K562 (cell line): ENCODE results near the gene INPP1. TPM values are rescaled to one million over a fixed set of nuclear protein-coding genes. Genes with fewer than 3 reads are reported as not detected.
A peak's percentile ranks its signal among the peaks of the same experiment; 100 is the strongest.

Source experiments
- FOXK2 ChIP-seq, 2 experiments: fragments of 450-650 bp; IDR thresholded peaks in 1 of 2; conservative IDR thresholded peaks in 1 of 2; 2 replicates each; pipeline ENCODE4 v1.6.1; 2016; ENCODE audit warnings: low read depth in 2 of 2, mild to moderate bottlenecking in 1 of 2
- GABPB2 ChIP-seq: fragments of 250-450 bp; sonication (Bioruptor Pico); conservative IDR thresholded peaks from 2 replicates; pipeline ENCODE4 v1.5.1; 2021; ENCODE audit warnings: mild to moderate bottlenecking
- HDAC3 ChIP-seq: fragments of 450-650 bp; IDR thresholded peaks from 2 replicates; pipeline ENCODE4 v1.6.1; 2018; ENCODE audit warnings: borderline replicate concordance, mild to moderate bottlenecking, moderate library complexity; ENCODE audit not compliant: partially characterized antibody
- MCM7 ChIP-seq, 2 experiments: fragments of 450-650 bp; IDR thresholded peaks; 2 replicates each; pipeline ENCODE4 v1.6.1; 2016 to 2018
- NR0B1 ChIP-seq: fragments of 450-650 bp; IDR thresholded peaks from one replicate; pipeline ENCODE4 v1.6.1; 2018; ENCODE audit warnings: mild to moderate bottlenecking, moderate library complexity; ENCODE audit not compliant: partially characterized antibody
- SREBF1 ChIP-seq: fragments of 150-350 bp; IDR thresholded peaks from 2 replicates; pipeline ENCODE4 v1.6.1; 2014; ENCODE audit warnings: antibody characterized with exemption, low read depth, low read length, borderline replicate concordance
- TAF9B ChIP-seq: fragments of 450-650 bp; IDR thresholded peaks from 2 replicates; pipeline ENCODE4 v1.6.1; 2018; ENCODE audit warnings: mild to moderate bottlenecking; ENCODE audit not compliant: partially characterized antibody
- ZZZ3 ChIP-seq: fragments of 450-650 bp; IDR thresholded peaks from 2 replicates; pipeline ENCODE4 v1.6.1; 2016; ENCODE audit warnings: antibody characterized with exemption, mild to moderate bottlenecking, moderate library complexity
- polyA plus RNA-seq, 8 experiments: library from polyadenylated mRNA; depleted of rRNA in 4 of 8; stranded (reverse) in 5 of 8; unstranded in 3 of 8; fragments of >200 nt; fragmentation: Nextera tagmentation in 2 of 8; fragmentation: Illumina TruSeq in 1 of 8; extraction: Ambion mirVana in 2 of 8; extraction: Trizol in 1 of 8; gene quantifications; 2 replicates each; pipeline versions ENCODE4 v1.2.1 to v1.2.3, GENCODE V29; 2011 to 2014; ENCODE audit warnings: inconsistent platforms in 1 of 8, missing spikeins in 1 of 8
- total RNA-seq, 7 experiments: library from RNA; depleted of rRNA in 6 of 7; stranded (reverse); fragments of >200 nt in 6 of 7; fragmentation: Illumina TruSeq in 2 of 7; extraction: Trizol in 2 of 7; gene quantifications; 2 replicates each; pipeline versions ENCODE4 v1.2.1 to v1.2.3, GENCODE V29; 2011 to 2021; ENCODE audit warnings: low replicate concordance in 1 of 7
- TF ChIP-seq, protein P1 (sequence below): fragments of 450-650 bp; IDR thresholded peaks from 2 replicates; pipeline ENCODE4 v1.6.1; 2016; ENCODE audit warnings: mild to moderate bottlenecking, moderate library complexity
- TF ChIP-seq, protein P2 (sequence below): sonication (generic); formaldehyde crosslinking; IDR thresholded peaks from 2 replicates; pipeline ENCODE4 v1.8.1; 2022; ENCODE audit warnings: missing genetic modification reagents
- TF ChIP-seq, protein P3 (sequence below): fragments of 250-450 bp; sonication (Bioruptor Pico); IDR thresholded peaks from 2 replicates; pipeline ENCODE4 v1.5.0; 2021
- TF ChIP-seq, protein P4 (sequence below): fragments of 450-650 bp; conservative IDR thresholded peaks from 2 replicates; pipeline ENCODE4 v1.6.1; 2016; ENCODE audit warnings: missing genetic modification characterization, low read depth, mild to moderate bottlenecking, missing compliant biosample characterization, moderate library complexity

INPP1 gene
- total and polyA plus RNA-seq, 9 of the 15 experiments (the other 6 are each of a cell fraction or from before 2014, with no cell fraction given) = 3.7 to 11.8 (median 6.5) TPM

DNA sequence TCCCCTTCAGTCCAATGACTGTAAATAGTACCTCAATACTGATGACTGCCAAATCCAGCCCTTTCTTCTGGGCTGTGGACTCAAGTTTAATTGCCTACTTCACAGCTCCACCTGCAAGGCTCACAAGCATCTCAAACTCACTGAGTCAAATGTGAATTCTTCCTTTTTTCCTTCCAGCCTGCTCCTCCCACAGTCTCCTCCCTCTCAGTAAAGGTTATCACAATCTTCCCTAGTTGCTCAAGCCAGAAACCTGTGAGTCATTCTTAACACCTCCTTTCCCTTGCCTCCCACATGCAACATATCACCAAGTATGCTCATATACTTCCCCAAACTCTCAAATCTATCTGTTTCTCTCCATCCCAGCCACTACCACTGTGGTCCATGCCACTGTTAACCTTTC lies 61.1 kb downstream of the INPP1 start (continued):
- TF ChIP-seq, protein P1, sequence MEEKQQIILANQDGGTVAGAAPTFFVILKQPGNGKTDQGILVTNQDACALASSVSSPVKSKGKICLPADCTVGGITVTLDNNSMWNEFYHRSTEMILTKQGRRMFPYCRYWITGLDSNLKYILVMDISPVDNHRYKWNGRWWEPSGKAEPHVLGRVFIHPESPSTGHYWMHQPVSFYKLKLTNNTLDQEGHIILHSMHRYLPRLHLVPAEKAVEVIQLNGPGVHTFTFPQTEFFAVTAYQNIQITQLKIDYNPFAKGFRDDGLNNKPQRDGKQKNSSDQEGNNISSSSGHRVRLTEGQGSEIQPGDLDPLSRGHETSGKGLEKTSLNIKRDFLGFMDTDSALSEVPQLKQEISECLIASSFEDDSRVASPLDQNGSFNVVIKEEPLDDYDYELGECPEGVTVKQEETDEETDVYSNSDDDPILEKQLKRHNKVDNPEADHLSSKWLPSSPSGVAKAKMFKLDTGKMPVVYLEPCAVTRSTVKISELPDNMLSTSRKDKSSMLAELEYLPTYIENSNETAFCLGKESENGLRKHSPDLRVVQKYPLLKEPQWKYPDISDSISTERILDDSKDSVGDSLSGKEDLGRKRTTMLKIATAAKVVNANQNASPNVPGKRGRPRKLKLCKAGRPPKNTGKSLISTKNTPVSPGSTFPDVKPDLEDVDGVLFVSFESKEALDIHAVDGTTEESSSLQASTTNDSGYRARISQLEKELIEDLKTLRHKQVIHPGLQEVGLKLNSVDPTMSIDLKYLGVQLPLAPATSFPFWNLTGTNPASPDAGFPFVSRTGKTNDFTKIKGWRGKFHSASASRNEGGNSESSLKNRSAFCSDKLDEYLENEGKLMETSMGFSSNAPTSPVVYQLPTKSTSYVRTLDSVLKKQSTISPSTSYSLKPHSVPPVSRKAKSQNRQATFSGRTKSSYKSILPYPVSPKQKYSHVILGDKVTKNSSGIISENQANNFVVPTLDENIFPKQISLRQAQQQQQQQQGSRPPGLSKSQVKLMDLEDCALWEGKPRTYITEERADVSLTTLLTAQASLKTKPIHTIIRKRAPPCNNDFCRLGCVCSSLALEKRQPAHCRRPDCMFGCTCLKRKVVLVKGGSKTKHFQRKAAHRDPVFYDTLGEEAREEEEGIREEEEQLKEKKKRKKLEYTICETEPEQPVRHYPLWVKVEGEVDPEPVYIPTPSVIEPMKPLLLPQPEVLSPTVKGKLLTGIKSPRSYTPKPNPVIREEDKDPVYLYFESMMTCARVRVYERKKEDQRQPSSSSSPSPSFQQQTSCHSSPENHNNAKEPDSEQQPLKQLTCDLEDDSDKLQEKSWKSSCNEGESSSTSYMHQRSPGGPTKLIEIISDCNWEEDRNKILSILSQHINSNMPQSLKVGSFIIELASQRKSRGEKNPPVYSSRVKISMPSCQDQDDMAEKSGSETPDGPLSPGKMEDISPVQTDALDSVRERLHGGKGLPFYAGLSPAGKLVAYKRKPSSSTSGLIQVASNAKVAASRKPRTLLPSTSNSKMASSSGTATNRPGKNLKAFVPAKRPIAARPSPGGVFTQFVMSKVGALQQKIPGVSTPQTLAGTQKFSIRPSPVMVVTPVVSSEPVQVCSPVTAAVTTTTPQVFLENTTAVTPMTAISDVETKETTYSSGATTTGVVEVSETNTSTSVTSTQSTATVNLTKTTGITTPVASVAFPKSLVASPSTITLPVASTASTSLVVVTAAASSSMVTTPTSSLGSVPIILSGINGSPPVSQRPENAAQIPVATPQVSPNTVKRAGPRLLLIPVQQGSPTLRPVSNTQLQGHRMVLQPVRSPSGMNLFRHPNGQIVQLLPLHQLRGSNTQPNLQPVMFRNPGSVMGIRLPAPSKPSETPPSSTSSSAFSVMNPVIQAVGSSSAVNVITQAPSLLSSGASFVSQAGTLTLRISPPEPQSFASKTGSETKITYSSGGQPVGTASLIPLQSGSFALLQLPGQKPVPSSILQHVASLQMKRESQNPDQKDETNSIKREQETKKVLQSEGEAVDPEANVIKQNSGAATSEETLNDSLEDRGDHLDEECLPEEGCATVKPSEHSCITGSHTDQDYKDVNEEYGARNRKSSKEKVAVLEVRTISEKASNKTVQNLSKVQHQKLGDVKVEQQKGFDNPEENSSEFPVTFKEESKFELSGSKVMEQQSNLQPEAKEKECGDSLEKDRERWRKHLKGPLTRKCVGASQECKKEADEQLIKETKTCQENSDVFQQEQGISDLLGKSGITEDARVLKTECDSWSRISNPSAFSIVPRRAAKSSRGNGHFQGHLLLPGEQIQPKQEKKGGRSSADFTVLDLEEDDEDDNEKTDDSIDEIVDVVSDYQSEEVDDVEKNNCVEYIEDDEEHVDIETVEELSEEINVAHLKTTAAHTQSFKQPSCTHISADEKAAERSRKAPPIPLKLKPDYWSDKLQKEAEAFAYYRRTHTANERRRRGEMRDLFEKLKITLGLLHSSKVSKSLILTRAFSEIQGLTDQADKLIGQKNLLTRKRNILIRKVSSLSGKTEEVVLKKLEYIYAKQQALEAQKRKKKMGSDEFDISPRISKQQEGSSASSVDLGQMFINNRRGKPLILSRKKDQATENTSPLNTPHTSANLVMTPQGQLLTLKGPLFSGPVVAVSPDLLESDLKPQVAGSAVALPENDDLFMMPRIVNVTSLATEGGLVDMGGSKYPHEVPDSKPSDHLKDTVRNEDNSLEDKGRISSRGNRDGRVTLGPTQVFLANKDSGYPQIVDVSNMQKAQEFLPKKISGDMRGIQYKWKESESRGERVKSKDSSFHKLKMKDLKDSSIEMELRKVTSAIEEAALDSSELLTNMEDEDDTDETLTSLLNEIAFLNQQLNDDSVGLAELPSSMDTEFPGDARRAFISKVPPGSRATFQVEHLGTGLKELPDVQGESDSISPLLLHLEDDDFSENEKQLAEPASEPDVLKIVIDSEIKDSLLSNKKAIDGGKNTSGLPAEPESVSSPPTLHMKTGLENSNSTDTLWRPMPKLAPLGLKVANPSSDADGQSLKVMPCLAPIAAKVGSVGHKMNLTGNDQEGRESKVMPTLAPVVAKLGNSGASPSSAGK = peak; percentile 81
- TF ChIP-seq NR0B1 (no peak), MCM7 (IDR thresholded peaks at IDR 0.05) (no peak), ZZZ3 (no peak), HDAC3 (peak; percentile 32), FOXK2 (conservative IDR thresholded peaks at IDR 0.05 in 1 of 2, IDR thresholded peaks at IDR 0.05 in 1 of 2; ENCODE audit: low read depth in 2 of 2) (no peak), SREBF1 (no peak), TAF9B (no peak), GABPB2 (CRISPR knock-in tag) (no peak)
- TF ChIP-seq, protein P2, sequence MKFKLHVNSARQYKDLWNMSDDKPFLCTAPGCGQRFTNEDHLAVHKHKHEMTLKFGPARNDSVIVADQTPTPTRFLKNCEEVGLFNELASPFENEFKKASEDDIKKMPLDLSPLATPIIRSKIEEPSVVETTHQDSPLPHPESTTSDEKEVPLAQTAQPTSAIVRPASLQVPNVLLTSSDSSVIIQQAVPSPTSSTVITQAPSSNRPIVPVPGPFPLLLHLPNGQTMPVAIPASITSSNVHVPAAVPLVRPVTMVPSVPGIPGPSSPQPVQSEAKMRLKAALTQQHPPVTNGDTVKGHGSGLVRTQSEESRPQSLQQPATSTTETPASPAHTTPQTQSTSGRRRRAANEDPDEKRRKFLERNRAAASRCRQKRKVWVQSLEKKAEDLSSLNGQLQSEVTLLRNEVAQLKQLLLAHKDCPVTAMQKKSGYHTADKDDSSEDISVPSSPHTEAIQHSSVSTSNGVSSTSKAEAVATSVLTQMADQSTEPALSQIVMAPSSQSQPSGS (CRISPR knock-in tag) = no peak
- TF ChIP-seq, protein P3, sequence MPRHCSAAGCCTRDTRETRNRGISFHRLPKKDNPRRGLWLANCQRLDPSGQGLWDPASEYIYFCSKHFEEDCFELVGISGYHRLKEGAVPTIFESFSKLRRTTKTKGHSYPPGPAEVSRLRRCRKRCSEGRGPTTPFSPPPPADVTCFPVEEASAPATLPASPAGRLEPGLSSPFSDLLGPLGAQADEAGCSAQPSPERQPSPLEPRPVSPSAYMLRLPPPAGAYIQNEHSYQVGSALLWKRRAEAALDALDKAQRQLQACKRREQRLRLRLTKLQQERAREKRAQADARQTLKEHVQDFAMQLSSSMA (CRISPR knock-in tag) = no peak
- TF ChIP-seq, protein P4, sequence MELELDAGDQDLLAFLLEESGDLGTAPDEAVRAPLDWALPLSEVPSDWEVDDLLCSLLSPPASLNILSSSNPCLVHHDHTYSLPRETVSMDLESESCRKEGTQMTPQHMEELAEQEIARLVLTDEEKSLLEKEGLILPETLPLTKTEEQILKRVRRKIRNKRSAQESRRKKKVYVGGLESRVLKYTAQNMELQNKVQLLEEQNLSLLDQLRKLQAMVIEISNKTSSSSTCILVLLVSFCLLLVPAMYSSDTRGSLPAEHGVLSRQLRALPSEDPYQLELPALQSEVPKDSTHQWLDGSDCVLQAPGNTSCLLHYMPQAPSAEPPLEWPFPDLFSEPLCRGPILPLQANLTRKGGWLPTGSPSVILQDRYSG (tag) = no peak
